ENCODE measurements around the gene SLC17A2. TPM values are rescaled to one million over a fixed set of nuclear protein-coding genes. Genes with fewer than 3 reads are reported as not detected.

The SLC17A2 gene
- total RNA-seq, 1 donor from 2014 or later, result not detected

DNA sequence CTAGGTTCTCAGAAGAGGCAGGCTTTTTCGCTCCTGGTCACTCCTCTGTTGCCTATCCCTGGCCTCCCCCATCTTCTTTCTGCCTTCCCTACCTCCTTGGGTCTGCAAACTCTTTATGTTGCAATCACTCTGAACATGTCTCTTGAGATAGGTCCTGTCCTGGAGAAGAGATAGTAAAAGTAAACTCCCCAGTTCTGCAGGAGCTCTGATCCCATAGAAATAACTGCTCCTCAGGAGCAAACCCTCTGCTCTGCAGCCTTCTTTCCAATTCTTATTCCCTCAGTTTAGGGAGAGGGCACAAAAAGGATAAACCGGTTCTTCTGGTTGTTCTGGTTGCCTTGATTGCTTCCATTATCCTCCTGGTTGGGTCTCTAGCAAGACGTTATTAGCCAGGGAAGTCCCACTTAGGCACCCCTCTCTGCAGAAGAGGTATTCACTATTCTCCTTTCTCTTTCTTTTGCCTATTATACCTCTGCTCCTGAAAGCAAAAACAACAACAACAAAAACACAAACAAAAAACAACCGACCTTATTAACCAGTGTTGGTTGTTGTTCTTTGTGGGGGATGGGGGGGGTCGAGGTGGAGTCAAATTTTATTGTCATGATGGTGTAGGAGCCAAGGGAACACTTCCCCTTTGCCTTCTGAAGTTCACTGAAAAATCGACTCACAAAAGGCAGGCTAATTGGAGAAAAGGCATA lies 33.1 kb upstream of the SLC17A2 start:
- Mint-ChIP-seq H3K27me3 (ENCODE audit: unreplicated experiment) (no peaks in the 10 kb centered on the region), H3K27ac (ENCODE audit: unreplicated experiment) (peak overlapping the region; percentile 70), H3K4me3 (ENCODE audit: unreplicated experiment) (peak overlapping the region; percentile 68), H3K36me3 (ENCODE audit: unreplicated experiment) (peaks cover 23% of the 10 kb centered on the region), H3K9me3 (ENCODE audit: unreplicated experiment) (peaks cover 6% of the 10 kb centered on the region), H3K4me1 (ENCODE audit: unreplicated experiment) (peaks cover 44% of the 10 kb centered on the region)
- no peak for DNase-seq (ENCODE audit: extremely low spot score, unreplicated experiment)
- TF ChIP-seq, protein P1, sequence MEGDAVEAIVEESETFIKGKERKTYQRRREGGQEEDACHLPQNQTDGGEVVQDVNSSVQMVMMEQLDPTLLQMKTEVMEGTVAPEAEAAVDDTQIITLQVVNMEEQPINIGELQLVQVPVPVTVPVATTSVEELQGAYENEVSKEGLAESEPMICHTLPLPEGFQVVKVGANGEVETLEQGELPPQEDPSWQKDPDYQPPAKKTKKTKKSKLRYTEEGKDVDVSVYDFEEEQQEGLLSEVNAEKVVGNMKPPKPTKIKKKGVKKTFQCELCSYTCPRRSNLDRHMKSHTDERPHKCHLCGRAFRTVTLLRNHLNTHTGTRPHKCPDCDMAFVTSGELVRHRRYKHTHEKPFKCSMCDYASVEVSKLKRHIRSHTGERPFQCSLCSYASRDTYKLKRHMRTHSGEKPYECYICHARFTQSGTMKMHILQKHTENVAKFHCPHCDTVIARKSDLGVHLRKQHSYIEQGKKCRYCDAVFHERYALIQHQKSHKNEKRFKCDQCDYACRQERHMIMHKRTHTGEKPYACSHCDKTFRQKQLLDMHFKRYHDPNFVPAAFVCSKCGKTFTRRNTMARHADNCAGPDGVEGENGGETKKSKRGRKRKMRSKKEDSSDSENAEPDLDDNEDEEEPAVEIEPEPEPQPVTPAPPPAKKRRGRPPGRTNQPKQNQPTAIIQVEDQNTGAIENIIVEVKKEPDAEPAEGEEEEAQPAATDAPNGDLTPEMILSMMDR (IDR thresholded peaks at IDR 0.05), result no peak

DNA sequence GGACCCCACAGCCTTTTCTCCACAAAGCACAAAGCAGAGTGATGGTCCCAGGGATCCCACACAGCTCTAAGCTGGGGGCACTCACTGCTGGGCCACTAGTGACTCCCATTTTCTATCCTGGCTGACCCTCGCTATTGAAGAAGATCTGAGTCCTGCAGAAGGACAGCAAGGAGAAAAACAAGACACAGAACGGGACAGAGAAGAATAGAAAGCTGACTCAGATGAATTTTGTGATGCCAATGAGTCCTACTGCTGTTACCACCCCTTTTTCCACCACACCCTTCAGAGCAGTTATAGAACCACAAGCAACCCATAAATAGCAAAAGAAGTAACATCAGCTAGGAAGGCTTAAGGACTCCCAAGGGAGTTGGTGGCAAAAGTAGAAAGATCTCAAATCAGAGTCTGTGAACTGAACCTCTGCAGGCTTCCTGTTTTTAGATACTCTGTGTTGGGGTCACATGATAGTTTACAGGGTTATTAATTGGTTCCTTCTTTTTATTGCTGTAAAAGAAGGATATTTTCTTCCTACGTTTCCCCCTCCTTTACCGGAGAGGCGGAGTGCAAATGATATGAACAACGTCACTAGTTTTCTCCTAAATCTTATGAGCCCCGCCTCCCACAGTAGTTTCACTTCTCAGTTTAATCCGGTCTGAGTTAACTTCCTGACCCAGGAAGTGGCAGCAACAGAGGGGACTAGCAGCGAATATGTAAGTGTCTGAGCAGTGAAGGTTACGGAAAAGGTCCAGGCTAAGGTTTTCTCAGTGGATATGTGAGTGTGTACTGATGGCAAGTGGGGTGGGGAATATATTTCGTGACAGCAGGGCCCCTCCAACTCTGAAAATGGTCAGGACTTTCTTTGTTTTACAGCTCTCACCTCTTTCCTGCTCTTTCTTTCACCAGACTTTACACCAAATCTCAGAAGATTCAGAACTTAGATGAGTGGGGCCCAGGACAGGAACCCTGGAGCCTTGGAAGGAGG lies 31.9 kb upstream of the SLC17A2 start, which contains the start of gene TRIM38:
Gene TRIM38, plus strand, starts transcription at position 654 of the 979 bp plus-strand sequence. CDS start 3,721 bp downstream, outside the sequence.
- Mint-ChIP-seq H3K4me1 (ENCODE audit: unreplicated experiment) (peaks cover 35% of the 10 kb centered on the region), H3K4me3 (ENCODE audit: unreplicated experiment) (peak within 1 kb of the TSS; percentile 92), H3K27me3 (ENCODE audit: unreplicated experiment) (no peaks in the 10 kb centered on the region), H3K27ac (ENCODE audit: unreplicated experiment) (peak within 1 kb of the TSS; percentile 100), H3K36me3 (ENCODE audit: unreplicated experiment) (peaks cover 15% of the 10 kb centered on the region), H3K9me3 (ENCODE audit: unreplicated experiment) (peaks cover 6% of the 10 kb centered on the region)
- TF ChIP-seq, protein P1 (IDR thresholded peaks at IDR 0.05), result no peak
- DNase-seq (ENCODE audit: extremely low spot score, unreplicated experiment), result no peak

DNA sequence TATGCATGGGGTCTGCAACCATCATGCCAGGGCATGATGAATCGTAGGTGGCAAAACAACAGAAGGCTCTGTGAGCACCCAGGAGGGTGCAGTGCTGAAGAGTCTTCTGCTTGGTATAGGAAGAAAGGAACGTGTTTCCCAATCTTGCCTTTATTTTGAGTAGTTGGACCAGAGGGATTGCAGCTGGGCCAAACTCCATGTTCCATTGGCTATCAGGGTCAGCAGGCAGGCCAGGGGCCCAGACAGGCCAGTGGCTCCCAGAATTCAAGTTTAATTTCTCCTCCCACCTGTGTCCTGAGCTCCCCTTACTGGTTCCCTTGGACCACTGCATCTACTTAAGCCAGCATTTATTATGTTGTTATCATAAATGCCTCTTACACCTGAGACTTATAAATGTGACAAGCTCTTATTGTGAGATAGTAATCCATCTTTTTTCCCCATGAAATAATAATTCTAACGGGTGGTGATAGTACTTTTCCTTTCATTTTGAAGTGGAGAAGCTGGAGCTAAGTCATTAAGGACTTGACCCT lies 31.2 kb upstream of the SLC17A2 start:
- peaks cover 30% of the 10 kb centered on the region for H3K4me1 Mint-ChIP-seq (ENCODE audit: unreplicated experiment)
- peak overlapping the region; percentile 92 for H3K4me3 Mint-ChIP-seq (ENCODE audit: unreplicated experiment)
- H3K27ac Mint-ChIP-seq (ENCODE audit: unreplicated experiment), result peak overlapping the region; percentile 100
- no peak for DNase-seq (ENCODE audit: extremely low spot score, unreplicated experiment)
- peaks cover 6% of the 10 kb centered on the region for H3K9me3 Mint-ChIP-seq (ENCODE audit: unreplicated experiment)
- peaks cover 9% of the 10 kb centered on the region for H3K36me3 Mint-ChIP-seq (ENCODE audit: unreplicated experiment)
- TF ChIP-seq, protein P1 (IDR thresholded peaks at IDR 0.05), result no peak
- H3K27me3 Mint-ChIP-seq (ENCODE audit: unreplicated experiment), result no peaks in the 10 kb centered on the region

DNA sequence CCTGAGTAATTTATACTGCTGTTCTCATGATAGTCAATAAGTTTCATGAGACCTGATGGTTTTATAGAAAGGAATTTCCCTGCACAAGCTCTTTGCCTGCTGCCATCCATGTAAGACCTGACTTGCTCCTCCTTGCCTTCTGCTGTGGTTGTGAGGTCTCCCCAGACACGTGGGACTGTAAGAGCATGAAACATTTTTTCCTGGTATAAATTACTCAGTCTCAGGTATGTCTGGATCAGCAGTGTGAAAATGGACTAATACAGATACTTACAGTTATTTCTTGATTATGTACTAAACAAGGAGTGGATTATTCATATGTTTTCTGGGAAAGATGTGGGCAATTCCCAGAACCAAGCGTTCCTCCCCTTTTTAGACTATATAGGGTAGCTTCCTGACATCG lies 30.2 kb upstream of the SLC17A2 start:
- Mint-ChIP-seq H3K27ac (ENCODE audit: unreplicated experiment) (no peak overlapping the region), H3K27me3 (ENCODE audit: unreplicated experiment) (no peaks in the 10 kb centered on the region), H3K9me3 (ENCODE audit: unreplicated experiment) (peaks cover 6% of the 10 kb centered on the region), H3K4me1 (ENCODE audit: unreplicated experiment) (peaks cover 26% of the 10 kb centered on the region), H3K4me3 (ENCODE audit: unreplicated experiment) (no peak overlapping the region), H3K36me3 (ENCODE audit: unreplicated experiment) (peaks cover 4% of the 10 kb centered on the region)
- DNase-seq (ENCODE audit: extremely low spot score, unreplicated experiment), result no peak
- TF ChIP-seq, protein P1 (IDR thresholded peaks at IDR 0.05), result no peak

Data from osteocyte (in vitro differentiated cells).